SK-N-SH (cell line): ENCODE data around the gene UFSP2. TPM values are rescaled to one million over a fixed set of nuclear protein-coding genes. Genes with fewer than 3 reads are reported as not detected.

Experiments used
- CTCF ChIA-PET: fragments of 300-600, 350-600 bp; formaldehyde crosslinking; extraction: SDS; loops from one replicate; lab custom pipeline; 2021; lab: Yijun Ruan, JAX
- POLR2A ChIA-PET: fragments of 350-600 bp; sonication (Branson Sonifier 250); formaldehyde crosslinking; extraction: SDS; loops from one replicate; lab custom pipeline; 2020; ENCODE audit warnings: antibody characterized with exemption, inconsistent platforms; lab: Yijun Ruan, JAX
- DNase-seq: peaks from one replicate; pipeline ENCODE4 v3.0.0; 2012
- H2AFZ ChIP-seq: fragments of 200-600 bp; sonication (generic); 2 replicates; pipeline ENCODE4 v1.8.1; 2016; ENCODE audit warnings: antibody characterized with exemption, mild to moderate bottlenecking, low read depth
- H3F3A ChIP-seq: fragments of 200-600 bp; sonication (generic); replicated peaks from 2 replicates; pipeline ENCODE3; 2016; ENCODE audit warnings: antibody characterized with exemption, mild to moderate bottlenecking; ENCODE audit not compliant: insufficient read depth
- H3K27ac ChIP-seq, 2 experiments: fragments of 200-500 bp in 1 of 2; fragments of 200-600 bp in 1 of 2; sonication (Bioruptor generic) in 1 of 2; sonication (generic), shearing (Covaris generic) in 1 of 2; 2 replicates each; pipeline versions ENCODE4 v1.5.1 to v1.6.1; 2014 to 2016; ENCODE audit warnings: low read depth in 2 of 2, inconsistent platforms in 1 of 2, low read length in 1 of 2, mild to moderate bottlenecking in 1 of 2, mixed read lengths in 1 of 2
- H3K27me3 ChIP-seq: fragments of 200-600 bp; sonication (generic), shearing (Covaris generic); 2 replicates; pipeline ENCODE4 v1.6.1; 2016; ENCODE audit warnings: mixed run types; ENCODE audit not compliant: insufficient read depth
- H3K36me3 ChIP-seq, 2 experiments: fragments of 200-500 bp in 1 of 2; fragments of 200-600 bp in 1 of 2; sonication (Bioruptor generic) in 1 of 2; sonication (generic) in 1 of 2; replicated peaks in 1 of 2; 2 replicates each; pipeline versions ENCODE3 to v1.5.1; 2014 to 2016; ENCODE audit warnings: low read length in 1 of 2, mild to moderate bottlenecking in 1 of 2; ENCODE audit not compliant: insufficient read depth in 2 of 2, control insufficient read depth in 1 of 2
- H3K4me1 ChIP-seq, 2 experiments: fragments of 200-500 bp in 1 of 2; fragments of 200-600 bp in 1 of 2; sonication (Bioruptor generic) in 1 of 2; sonication (generic), shearing (Covaris generic) in 1 of 2; 2 replicates each; pipeline versions ENCODE4 v1.5.1 to v1.6.1; 2014 to 2016; ENCODE audit warnings: low read depth in 1 of 2, low read length in 1 of 2, mixed run types in 1 of 2; ENCODE audit not compliant: insufficient read depth in 2 of 2, control insufficient read depth in 1 of 2
- H3K4me2 ChIP-seq: fragments of 200-600 bp; sonication (generic), shearing (Covaris generic); 2 replicates; pipeline ENCODE4 v1.6.1; 2017; ENCODE audit warnings: mixed run types
- H3K4me3 ChIP-seq, 2 experiments: fragments of 200-500 bp in 1 of 2; fragments of 200-600 bp in 1 of 2; sonication (Bioruptor generic) in 1 of 2; sonication (generic), shearing (Covaris generic) in 1 of 2; 2 replicates each; pipeline versions ENCODE4 v1.5.1 to v1.8.1; 2014 to 2016; ENCODE audit warnings: low read depth in 2 of 2, inconsistent platforms in 1 of 2, low read length in 1 of 2, mild to moderate bottlenecking in 1 of 2, mixed read lengths in 1 of 2, moderate library complexity in 1 of 2
- H3K79me2 ChIP-seq: fragments of 200-600 bp; sonication (generic); 2 replicates; pipeline ENCODE4 v1.8.1; 2017; ENCODE audit warnings: mild to moderate bottlenecking; ENCODE audit not compliant: insufficient read depth
- H3K9ac ChIP-seq: fragments of 200-600 bp; sonication (generic); 2 replicates; pipeline ENCODE4 v1.6.1; 2017; ENCODE audit warnings: mixed run types
- H3K9me2 ChIP-seq: fragments of 200-600 bp; sonication (generic); 2 replicates; pipeline ENCODE4 v1.6.1; 2017; ENCODE audit warnings: mixed run types
- H3K9me3 ChIP-seq: fragments of 200-600 bp; sonication (generic); 2 replicates; pipeline ENCODE4 v1.6.1; 2017; ENCODE audit warnings: mixed run types, mild to moderate bottlenecking, moderate library complexity
- H4K20me1 ChIP-seq: fragments of 200-600 bp; sonication (generic); 2 replicates; pipeline ENCODE4 v1.6.1; 2017; ENCODE audit warnings: mild to moderate bottlenecking, mixed run types; ENCODE audit not compliant: insufficient read depth
- FOXM1 ChIP-seq: IDR thresholded peaks from 2 replicates; pipeline ENCODE4 v1.4.0; 2012; ENCODE audit warnings: low read depth, mild to moderate bottlenecking
- GABPA ChIP-seq: IDR thresholded peaks from 2 replicates; pipeline ENCODE4 v1.4.0; 2012; ENCODE audit warnings: low read depth, mild to moderate bottlenecking
- GATA2 ChIP-seq: sonication (generic); formaldehyde crosslinking; IDR thresholded peaks from 2 replicates; pipeline ENCODE4 v1.5.0; 2020; ENCODE audit warnings: mild to moderate bottlenecking, missing genetic modification reagents
- MEF2A ChIP-seq: IDR thresholded peaks from 2 replicates; pipeline ENCODE4 v1.4.0; 2012; ENCODE audit warnings: low read depth, borderline replicate concordance
- POLR2AphosphoS5 ChIP-seq: IDR thresholded peaks from 2 replicates; pipeline ENCODE4 v1.6.1; 2012; ENCODE audit warnings: low read depth, low read length
- RCOR1 ChIP-seq: fragments of 150-350 bp; IDR thresholded peaks from 2 replicates; pipeline ENCODE4 v1.6.1; 2017; ENCODE audit warnings: antibody characterized with exemption, low read length
- REST ChIP-seq: IDR thresholded peaks from 2 replicates; pipeline ENCODE4 v1.6.1; 2012; ENCODE audit warnings: mild to moderate bottlenecking, low read depth, low read length, moderate library complexity
- RXRA ChIP-seq: IDR thresholded peaks from 2 replicates; pipeline ENCODE4 v1.4.0; 2012; ENCODE audit warnings: low read depth, mild to moderate bottlenecking, borderline replicate concordance
- TCF12 ChIP-seq: IDR thresholded peaks from 2 replicates; pipeline ENCODE4 v1.4.0; 2012
- YY1 ChIP-seq: IDR thresholded peaks from 2 replicates; pipeline ENCODE4 v1.4.0; 2012; ENCODE audit warnings: low read depth, mild to moderate bottlenecking
- WGBS: methylation state at CpG from one replicate; pipeline ENCODE4 v1.1.6; 2017; ENCODE audit warnings: low lambda C conversion rate; 5-methylcytosine and 5-hydroxymethylcytosine counted together
- polyA plus RNA-seq, 3 experiments: library from polyadenylated mRNA; depleted of rRNA; stranded (reverse); fragments of >200 nt; gene quantifications; 2 replicates each; pipeline ENCODE4 v1.2.3, GENCODE V29; 2012
- TF ChIP-seq, protein P1 (sequence below): IDR thresholded peaks from 2 replicates; pipeline ENCODE4 v1.4.0; 2012; ENCODE audit warnings: low read depth, borderline replicate concordance
- TF ChIP-seq, protein P2 (sequence below): IDR thresholded peaks from 2 replicates; pipeline ENCODE4 v1.4.0; 2012; ENCODE audit warnings: low read depth

The UFSP2 gene
- polyA plus RNA-seq, 1 of the 3 experiments (the other 2 are of a cell fraction), result 15.5 TPM

GRCh38 chr4:185421366-185422124 is 4.2 kb downstream of the UFSP2 start:
- no peak overlapping the region for H3K27ac ChIP-seq

GRCh38 chr4:185416955-185417354 is 8.8 kb downstream of the UFSP2 start:
- Histone ChIP-seq H3K27ac (no peak overlapping the region), H3F3A (peaks cover 9% of the 10 kb centered on the region), H4K20me1 (no peaks in the 10 kb centered on the region), H3K4me3 (no peak overlapping the region), H3K27me3 (no peaks in the 10 kb centered on the region), H3K9me3 (no peaks in the 10 kb centered on the region), H3K79me2 (peaks cover 4% of the 10 kb centered on the region), H3K9me2 (no peaks in the 10 kb centered on the region), H2AFZ (no peak overlapping the region), H3K4me1 (0 out of 4 replicates have a peak, but pooled peaks cover 0 to 8% of the 10 kb centered on the region in 2 experiments), H3K9ac (no peak overlapping the region), H3K36me3 (peaks cover 63 to 74% of the 10 kb centered on the region in 2 experiments), H3K4me2 (no peak overlapping the region)
- CTCF ChIA-PET, result no interaction called here
- TF ChIP-seq REST, result no peak
- no peak for TF ChIP-seq FOXM1
- no peak for TF ChIP-seq GATA2 (CRISPR knock-in tag)
- TF ChIP-seq RCOR1, result no peak
- TF ChIP-seq, protein P1, sequence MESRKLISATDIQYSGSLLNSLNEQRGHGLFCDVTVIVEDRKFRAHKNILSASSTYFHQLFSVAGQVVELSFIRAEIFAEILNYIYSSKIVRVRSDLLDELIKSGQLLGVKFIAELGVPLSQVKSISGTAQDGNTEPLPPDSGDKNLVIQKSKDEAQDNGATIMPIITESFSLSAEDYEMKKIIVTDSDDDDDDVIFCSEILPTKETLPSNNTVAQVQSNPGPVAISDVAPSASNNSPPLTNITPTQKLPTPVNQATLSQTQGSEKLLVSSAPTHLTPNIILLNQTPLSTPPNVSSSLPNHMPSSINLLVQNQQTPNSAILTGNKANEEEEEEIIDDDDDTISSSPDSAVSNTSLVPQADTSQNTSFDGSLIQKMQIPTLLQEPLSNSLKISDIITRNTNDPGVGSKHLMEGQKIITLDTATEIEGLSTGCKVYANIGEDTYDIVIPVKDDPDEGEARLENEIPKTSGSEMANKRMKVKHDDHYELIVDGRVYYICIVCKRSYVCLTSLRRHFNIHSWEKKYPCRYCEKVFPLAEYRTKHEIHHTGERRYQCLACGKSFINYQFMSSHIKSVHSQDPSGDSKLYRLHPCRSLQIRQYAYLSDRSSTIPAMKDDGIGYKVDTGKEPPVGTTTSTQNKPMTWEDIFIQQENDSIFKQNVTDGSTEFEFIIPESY, result no peak
- no peak for TF ChIP-seq MEF2A
- no peak for DNase-seq
- POLR2A ChIA-PET, result interaction anchor here (0.9 kb wide), 1 partner anchor 20 kb away, joined by 3 read pairs; the partner anchor contains the start of gene ANKRD37

More at GRCh38 chr4:185421366-185422124, 4.2 kb downstream of the UFSP2 start:
- 83% methylated on average over 2 of the region's 2 CpGs for WGBS
- Histone ChIP-seq H3K9me2 (no peaks in the 10 kb centered on the region), H3K36me3 (peaks cover 34 to 47% of the 10 kb centered on the region in 2 experiments), H3K4me2 (no peak overlapping the region), H2AFZ (no peak overlapping the region), H3F3A (no peaks in the 10 kb centered on the region), H3K9me3 (no peaks in the 10 kb centered on the region), H3K4me3 (no peak overlapping the region), H3K9ac (no peak overlapping the region), H3K27me3 (no peaks in the 10 kb centered on the region), H3K79me2 (peaks cover 31% of the 10 kb centered on the region), H4K20me1 (no peaks in the 10 kb centered on the region), H3K4me1 (peaks cover 0 to 8% of the 10 kb centered on the region in 2 experiments; a peak in 2 of 4 replicates)
- TF ChIP-seq RXRA, result no peak
- no peak for TF ChIP-seq TCF12
- TF ChIP-seq GABPA, result no peak
- TF ChIP-seq FOXM1, result no peak
- no peak for TF ChIP-seq YY1
- TF ChIP-seq REST, result no peak
- no peak for TF ChIP-seq POLR2AphosphoS5
- TF ChIP-seq, protein P2, sequence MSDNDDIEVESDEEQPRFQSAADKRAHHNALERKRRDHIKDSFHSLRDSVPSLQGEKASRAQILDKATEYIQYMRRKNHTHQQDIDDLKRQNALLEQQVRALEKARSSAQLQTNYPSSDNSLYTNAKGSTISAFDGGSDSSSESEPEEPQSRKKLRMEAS, result no peak
- no peak for DNase-seq
- ChIA-PET CTCF (interaction anchor here (1.0 kb wide), 1 partner anchor 600 kb away, joined by 3 read pairs; no protein-coding TSS in a partner anchor), POLR2A (no interaction called here)
